Measurements from ENCODE around the gene PIEZO2.

The PIEZO2 gene

GRCh38 chr18:11162462-11162861 is 13.1 kb upstream of the PIEZO2 start:
- Mint-ChIP-seq H3K9me3 (no peaks in the 10 kb centered on the region), H3K27ac (no peak overlapping the region), H3K4me1 (peaks cover 4 to 5% of the 10 kb centered on the region in 2 donors), H3K27me3 (peaks cover 11 to 43% of the 10 kb centered on the region in 2 donors), H3K4me3 (no peak overlapping the region), H3K36me3 (no peaks in the 10 kb centered on the region)
- no peak for DNase-seq
- no peak for ATAC-seq (replicated peaks)

GRCh38 chr18:11160313-11160712 is 10.9 kb upstream of the PIEZO2 start:
- Mint-ChIP-seq H3K4me1 (peaks cover 4 to 9% of the 10 kb centered on the region in 2 donors), H3K27ac (no peak overlapping the region), H3K4me3 (no peak overlapping the region), H3K9me3 (no peaks in the 10 kb centered on the region), H3K27me3 (peaks cover 11 to 42% of the 10 kb centered on the region in 2 donors), H3K36me3 (no peaks in the 10 kb centered on the region)
- no peak for ATAC-seq (replicated peaks)
- no peak for DNase-seq

- Mint-ChIP-seq H3K27ac (no peak overlapping the region), H3K36me3 (no peaks in the 10 kb centered on the region), H3K4me1 (peaks cover 4 to 11% of the 10 kb centered on the region in 2 donors), H3K27me3 (peaks cover 11 to 37% of the 10 kb centered on the region in 2 donors), H3K4me3 (no peak overlapping the region), H3K9me3 (no peaks in the 10 kb centered on the region)
- DNase-seq (no peak), ATAC-seq (replicated peaks) (no peak)
Measured at GRCh38 chr18:11159844-11160243, 10.5 kb upstream of the PIEZO2 start.

GRCh38 chr18:11156978-11157377 is 7.6 kb upstream of the PIEZO2 start:
- no peak for DNase-seq
- no peak overlapping the region for H3K27ac Mint-ChIP-seq
- no peak overlapping the region for H3K4me3 Mint-ChIP-seq
- H3K27me3 Mint-ChIP-seq, result peaks cover 15 to 36% of the 10 kb centered on the region in 2 donors
- peaks cover 0 to 6% of the 10 kb centered on the region in 2 donors for H3K4me1 Mint-ChIP-seq
- no peaks in the 10 kb centered on the region for H3K9me3 Mint-ChIP-seq
- no peak for ATAC-seq (replicated peaks)
- H3K36me3 Mint-ChIP-seq, result no peaks in the 10 kb centered on the region

- no peak for DNase-seq
- Mint-ChIP-seq H3K4me1 (peaks cover 0 to 7% of the 10 kb centered on the region in 2 donors), H3K4me3 (no peak overlapping the region), H3K9me3 (no peaks in the 10 kb centered on the region), H3K27me3 (peaks cover 26 to 40% of the 10 kb centered on the region in 2 donors), H3K27ac (no peak overlapping the region), H3K36me3 (no peaks in the 10 kb centered on the region)
- ATAC-seq (replicated peaks), result peak in 1 of 2 donors; percentile 10
Measured at GRCh38 chr18:11155034-11155759, 5.8 kb upstream of the PIEZO2 start.

GRCh38 chr18:11154368-11154989 is 5.1 kb upstream of the PIEZO2 start:
- Mint-ChIP-seq H3K4me1 (peaks cover 3 to 14% of the 10 kb centered on the region in 2 donors), H3K9me3 (no peaks in the 10 kb centered on the region), H3K4me3 (no peak overlapping the region), H3K27ac (no peak overlapping the region), H3K27me3 (peaks cover 32 to 40% of the 10 kb centered on the region in 2 donors), H3K36me3 (no peaks in the 10 kb centered on the region)
- DNase-seq, result no peak
- no peak for ATAC-seq (replicated peaks)

- H3K4me1 Mint-ChIP-seq, result peaks cover 3 to 14% of the 10 kb centered on the region in 2 donors
- ATAC-seq (replicated peaks) (no peak), DNase-seq (no peak)
- no peak overlapping the region for H3K27ac Mint-ChIP-seq
- no peaks in the 10 kb centered on the region for H3K9me3 Mint-ChIP-seq
- H3K4me3 Mint-ChIP-seq, result no peak overlapping the region
- H3K36me3 Mint-ChIP-seq, result no peaks in the 10 kb centered on the region
- peaks cover 36 to 41% of the 10 kb centered on the region in 2 donors for H3K27me3 Mint-ChIP-seq
Measured at GRCh38 chr18:11153097-11153496, 3.7 kb upstream of the PIEZO2 start.

GRCh38 chr18:11150271-11150615 is 874 bp upstream of the PIEZO2 start:
- H3K27me3 Mint-ChIP-seq, result peaks cover 58 to 62% of the 10 kb centered on the region in 2 donors
- ATAC-seq (replicated peaks) (no peak), DNase-seq (no peak)
- no peaks in the 10 kb centered on the region for H3K9me3 Mint-ChIP-seq
- no peak overlapping the region for H3K27ac Mint-ChIP-seq
- no peak overlapping the region for H3K4me3 Mint-ChIP-seq
- H3K36me3 Mint-ChIP-seq, result no peaks in the 10 kb centered on the region
- peaks cover 7 to 15% of the 10 kb centered on the region in 2 donors for H3K4me1 Mint-ChIP-seq

- Mint-ChIP-seq H3K36me3 (no peaks in the 10 kb centered on the region), H3K27me3 (peaks cover 51 to 62% of the 10 kb centered on the region in 2 donors), H3K4me3 (peak overlapping the region; percentile 36 to 58), H3K4me1 (peaks cover 7 to 14% of the 10 kb centered on the region in 2 donors), H3K27ac (no peak overlapping the region), H3K9me3 (no peaks in the 10 kb centered on the region)
- DNase-seq (no peak), ATAC-seq (replicated peaks) (no peak)
Measured at GRCh38 chr18:11148680-11149440, 509 bp downstream of the PIEZO2 start.

GRCh38 chr18:11147962-11148679 is 1.2 kb downstream of the PIEZO2 start:
- Mint-ChIP-seq H3K4me3 (peak overlapping the region in 1 of 2 donors; percentile 36), H3K27ac (peak overlapping the region; percentile 60), H3K36me3 (no peaks in the 10 kb centered on the region), H3K4me1 (peaks cover 7 to 14% of the 10 kb centered on the region in 2 donors), H3K9me3 (no peaks in the 10 kb centered on the region), H3K27me3 (peaks cover 51 to 67% of the 10 kb centered on the region in 2 donors)
- ATAC-seq (replicated peaks), result no peak
- no peak for DNase-seq

- ATAC-seq (replicated peaks), result no peak
- peaks cover 7 to 14% of the 10 kb centered on the region in 2 donors for H3K4me1 Mint-ChIP-seq
- peaks cover 48 to 63% of the 10 kb centered on the region in 2 donors for H3K27me3 Mint-ChIP-seq
- H3K9me3 Mint-ChIP-seq, result no peaks in the 10 kb centered on the region
- no peak overlapping the region for H3K4me3 Mint-ChIP-seq
- H3K27ac Mint-ChIP-seq, result no peak overlapping the region
- DNase-seq, result no peak
- no peaks in the 10 kb centered on the region for H3K36me3 Mint-ChIP-seq
Measured at GRCh38 chr18:11147371-11147951, 1.9 kb downstream of the PIEZO2 start.

- Mint-ChIP-seq H3K9me3 (no peaks in the 10 kb centered on the region), H3K4me1 (peaks cover 7 to 14% of the 10 kb centered on the region in 2 donors), H3K27me3 (peaks cover 48 to 62% of the 10 kb centered on the region in 2 donors), H3K36me3 (no peaks in the 10 kb centered on the region), H3K4me3 (no peak overlapping the region), H3K27ac (no peak overlapping the region)
- DNase-seq, result no peak
- no peak for ATAC-seq (replicated peaks)
Measured at GRCh38 chr18:11146947-11147345, 2.4 kb downstream of the PIEZO2 start.

GRCh38 chr18:11146238-11146946 is 3.0 kb downstream of the PIEZO2 start:
- no peaks in the 10 kb centered on the region for H3K9me3 Mint-ChIP-seq
- no peak overlapping the region for H3K4me3 Mint-ChIP-seq
- no peaks in the 10 kb centered on the region for H3K36me3 Mint-ChIP-seq
- H3K4me1 Mint-ChIP-seq, result peaks cover 7 to 14% of the 10 kb centered on the region in 2 donors
- H3K27me3 Mint-ChIP-seq, result peaks cover 43 to 61% of the 10 kb centered on the region in 2 donors
- no peak overlapping the region for H3K27ac Mint-ChIP-seq
- ATAC-seq (replicated peaks) (no peak), DNase-seq (no peak)
